Activated CD4-positive, alpha-beta T cell treated with anti-CD3 and anti-CD28 coated beads for 24 hours (primary cell): ENCODE data around the gene MYH3.
A peak's percentile ranks its signal among the peaks of the same experiment; 100 is the strongest.

Source experiments
- DNase-seq, 2 donors: peaks; one replicate each; pipeline ENCODE4 v3.0.0-alpha.2; 2020; ENCODE audit warnings: low read depth in 2 of 2

MYH3 gene

DNA sequence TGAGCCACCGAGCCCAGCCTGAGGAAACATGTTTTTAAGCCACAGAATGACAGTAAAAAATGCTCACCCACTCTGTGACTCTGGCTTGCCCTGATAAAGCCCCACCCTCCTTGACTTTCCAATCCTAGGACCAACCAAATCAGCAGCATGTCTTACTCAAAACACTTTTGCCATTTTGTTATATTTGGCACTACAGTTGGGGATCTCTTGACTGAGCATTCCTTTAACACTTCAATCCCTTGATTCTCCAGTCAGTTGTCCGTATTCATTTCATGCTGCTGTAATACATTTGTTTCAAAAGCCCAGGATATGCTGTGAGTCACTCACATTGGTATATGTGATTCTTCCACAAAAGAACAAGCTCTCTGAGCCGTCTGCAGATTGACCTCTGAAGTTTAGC, 8.2 kb downstream of the MYH3 start:
- no peak for DNase-seq

DNA sequence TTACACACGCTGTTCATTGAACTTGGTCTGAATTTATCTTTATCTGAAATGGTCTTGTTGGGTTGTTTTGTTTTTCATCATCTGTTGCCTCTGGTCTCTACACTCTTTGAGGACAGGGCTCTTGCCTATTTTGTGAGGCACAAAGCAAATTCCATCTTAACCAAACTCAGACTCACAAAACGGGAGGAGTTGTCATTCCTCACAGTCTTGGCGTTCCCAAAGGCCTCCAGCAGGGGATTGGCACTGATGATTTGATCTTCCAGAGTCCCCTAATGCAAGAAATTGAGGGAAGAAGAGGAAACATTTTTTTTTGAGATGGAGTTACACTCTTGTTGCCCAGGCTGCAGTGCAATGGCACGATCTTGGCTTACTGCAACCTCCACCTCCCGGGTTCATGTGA, 8.7 kb downstream of the MYH3 start:
- DNase-seq: no peak

DNA sequence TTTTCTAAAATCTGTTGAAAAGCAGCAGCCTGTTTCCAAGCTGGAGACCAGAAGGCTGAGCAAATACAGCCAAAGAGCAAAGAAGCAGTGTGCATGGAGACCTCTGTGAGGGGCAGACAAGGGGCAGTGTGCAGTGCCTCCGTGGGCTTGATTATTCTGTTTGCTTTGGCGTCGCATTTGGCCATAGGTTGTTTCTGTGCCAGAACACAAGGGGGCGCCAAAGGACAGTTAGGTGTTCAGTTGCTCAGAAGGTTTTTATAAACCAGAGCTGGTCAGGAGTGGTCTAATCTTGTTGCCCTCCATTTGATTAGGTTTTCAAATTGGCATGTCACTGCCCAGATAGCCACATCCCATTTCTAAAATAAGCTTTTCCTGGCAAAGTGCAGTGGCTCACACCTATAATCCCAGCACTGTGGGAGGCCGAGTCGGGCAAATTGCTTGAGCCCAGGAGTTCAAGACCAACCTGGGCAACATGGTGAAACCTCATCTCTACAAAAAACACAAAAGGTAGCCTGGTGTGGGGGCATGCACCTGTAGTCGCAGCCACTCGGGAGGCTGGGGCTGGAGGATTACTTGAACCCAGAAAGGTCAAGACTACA, 10.6 kb downstream of the MYH3 start:
- DNase-seq: peak; percentile 72 to 73

DNA sequence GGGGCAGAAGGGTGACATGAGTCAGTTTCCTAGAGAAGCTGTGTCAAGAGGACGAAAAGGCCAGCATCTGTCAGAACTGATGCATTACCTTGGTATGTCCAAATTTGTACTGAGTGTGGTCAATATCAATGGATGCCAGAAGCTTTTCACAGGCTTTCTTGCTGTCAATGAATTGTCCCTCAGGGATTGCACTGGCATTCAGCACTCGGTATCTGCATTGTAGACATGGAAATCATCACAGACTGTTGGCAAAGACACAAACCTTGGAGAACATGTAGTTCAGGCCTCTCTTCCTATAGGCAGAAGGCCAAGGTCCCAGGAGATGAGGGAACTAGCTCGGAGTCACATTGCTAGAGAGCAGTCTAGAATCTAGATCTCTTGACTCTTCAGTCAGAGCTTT, 16.6 kb downstream of the MYH3 start:
- no peak for DNase-seq

DNA sequence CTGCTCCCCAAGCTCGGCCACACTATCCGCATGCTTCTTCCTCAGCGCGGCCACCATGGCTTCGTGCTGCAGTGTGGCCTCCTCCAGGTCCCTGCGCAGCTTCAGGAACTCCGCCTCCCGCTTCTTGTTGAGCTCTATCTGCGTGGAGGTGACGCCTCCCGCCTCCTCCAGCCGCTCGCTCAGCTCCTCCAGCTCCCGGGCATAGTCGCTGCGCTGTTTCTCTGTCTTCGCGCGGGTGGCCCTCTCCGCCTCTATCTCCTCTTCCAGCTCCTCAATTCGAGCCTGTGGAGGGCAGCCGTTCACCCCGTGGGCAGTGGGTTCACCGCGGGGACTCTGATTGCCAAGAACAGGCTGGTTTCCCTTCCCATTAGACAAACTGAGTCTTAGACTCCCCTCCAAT, 19.0 kb downstream of the MYH3 start:
- DNase-seq: no peak

DNA sequence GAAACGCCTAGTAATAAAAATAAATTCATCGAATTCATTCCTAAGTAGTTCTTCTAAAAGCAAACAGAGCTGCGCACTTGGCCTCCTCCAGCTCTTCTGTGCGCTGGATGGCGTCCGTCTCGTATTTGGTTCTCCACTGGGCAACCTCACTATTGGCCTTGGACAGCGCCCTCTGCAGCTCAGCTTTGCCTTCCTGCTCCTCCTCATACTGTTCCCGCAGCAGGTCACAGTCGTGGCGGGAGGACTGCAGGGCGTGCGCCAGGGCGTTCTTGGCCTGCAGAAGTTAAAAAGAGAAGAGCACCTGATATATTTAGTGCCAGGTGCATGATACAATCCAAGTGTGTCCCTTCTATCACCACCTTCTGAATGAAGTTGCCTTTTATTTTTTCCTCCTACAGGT, 21.8 kb downstream of the MYH3 start:
- no peak for DNase-seq

DNA sequence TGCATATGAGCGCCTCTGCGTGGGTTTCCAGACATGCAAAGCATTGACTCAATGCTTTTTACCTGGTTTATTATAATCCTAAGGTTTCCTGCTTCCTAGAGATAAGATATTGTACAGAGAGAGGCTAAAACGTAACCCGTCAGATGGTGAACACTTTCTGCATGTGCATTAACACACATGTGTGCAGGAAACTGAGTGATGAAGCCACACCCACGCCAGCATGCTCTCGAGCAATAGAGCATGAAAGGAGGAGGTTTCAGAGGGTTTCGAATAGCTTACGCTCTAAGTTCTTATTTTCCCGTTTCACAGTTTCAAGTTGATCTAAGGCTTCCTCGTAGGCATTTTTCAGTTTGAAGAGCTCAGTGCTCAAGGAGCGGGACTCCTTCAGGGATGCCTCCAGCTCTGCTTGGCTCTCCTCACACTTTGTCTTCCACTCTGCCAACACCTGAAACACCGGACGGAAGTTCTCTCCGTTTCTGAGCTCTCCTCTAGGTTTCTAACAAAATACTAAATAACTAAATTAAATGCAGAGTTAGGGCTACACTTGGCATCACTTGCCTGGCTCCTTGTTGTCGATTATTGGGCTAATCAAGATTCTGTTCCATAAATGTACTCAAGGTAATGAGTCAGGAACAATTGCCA, 23.2 kb downstream of the MYH3 start:
- DNase-seq: no peak

DNA sequence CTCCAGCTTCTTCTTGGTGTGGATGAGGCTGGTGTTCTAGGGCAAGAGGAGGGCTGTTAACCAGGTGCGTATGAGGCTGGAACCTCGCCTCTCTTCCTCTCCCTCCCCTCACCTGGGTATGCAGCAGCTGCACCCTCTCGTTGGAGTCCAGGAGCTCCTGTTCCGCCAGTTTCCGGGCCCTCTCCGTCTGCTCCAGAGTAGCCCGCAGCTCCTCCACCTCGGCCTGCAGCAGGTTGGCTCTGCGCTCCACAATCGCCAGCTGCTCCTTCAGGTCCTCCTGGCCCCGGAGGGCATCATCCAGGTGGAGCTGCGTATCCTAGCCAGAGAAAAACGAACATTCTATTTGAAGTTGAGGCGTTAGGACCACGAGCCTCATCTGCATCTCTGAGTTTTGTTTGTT, 25.4 kb downstream of the MYH3 start:
- no peak for DNase-seq

DNA sequence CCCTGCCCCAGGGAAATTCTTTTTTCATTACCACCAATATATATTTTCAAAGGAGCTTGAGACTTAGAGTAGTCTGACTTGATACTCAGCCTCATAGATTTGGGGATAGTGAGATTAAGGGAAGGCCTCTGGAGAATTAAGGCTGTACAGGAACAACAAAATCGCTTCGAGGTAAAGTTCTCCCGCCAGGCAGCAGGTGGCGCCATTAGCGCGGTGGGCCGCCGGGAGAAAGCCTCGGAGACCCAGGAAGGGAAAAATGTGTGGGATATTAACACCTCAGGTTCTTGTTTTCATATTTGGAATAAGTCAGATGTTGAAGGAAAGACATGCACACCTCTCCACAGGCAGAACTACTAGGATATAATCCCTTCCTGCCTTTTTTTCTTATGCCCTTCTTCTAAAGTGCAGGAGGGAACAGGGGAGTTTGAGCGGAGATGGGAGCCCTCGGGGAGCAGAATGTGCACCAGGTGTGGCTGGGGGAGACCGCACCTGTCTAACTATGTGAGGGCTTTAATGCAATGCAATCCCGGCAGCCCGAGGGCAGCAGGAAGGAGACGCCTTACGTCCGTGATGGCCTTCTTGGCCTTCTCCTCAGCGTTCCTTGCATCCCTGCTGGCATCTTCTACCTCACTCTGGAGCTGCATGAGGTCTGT, 25.9 kb downstream of the MYH3 start:
- DNase-seq: peak in 1 of 2 donors; percentile 15

DNA sequence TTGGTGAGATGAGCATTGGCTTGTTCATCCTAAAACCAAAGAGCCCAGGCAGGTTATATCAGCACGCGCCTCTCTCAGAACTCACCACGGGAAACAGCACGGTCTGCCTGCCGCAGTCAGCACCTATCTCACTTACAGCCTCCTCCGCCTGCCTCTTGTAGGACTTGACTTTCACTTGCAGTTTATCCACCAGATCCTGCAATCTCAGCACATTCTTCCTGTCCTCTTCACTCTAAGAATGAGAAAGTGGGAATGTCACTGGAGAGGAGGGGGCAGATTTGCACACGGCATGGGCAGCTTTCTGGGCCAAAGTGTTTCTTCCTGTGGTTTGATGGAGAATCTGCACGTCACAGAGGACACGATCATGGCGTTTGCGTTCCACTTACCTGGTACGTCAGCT, 27.4 kb downstream of the MYH3 start:
- DNase-seq: no peak

DNA sequence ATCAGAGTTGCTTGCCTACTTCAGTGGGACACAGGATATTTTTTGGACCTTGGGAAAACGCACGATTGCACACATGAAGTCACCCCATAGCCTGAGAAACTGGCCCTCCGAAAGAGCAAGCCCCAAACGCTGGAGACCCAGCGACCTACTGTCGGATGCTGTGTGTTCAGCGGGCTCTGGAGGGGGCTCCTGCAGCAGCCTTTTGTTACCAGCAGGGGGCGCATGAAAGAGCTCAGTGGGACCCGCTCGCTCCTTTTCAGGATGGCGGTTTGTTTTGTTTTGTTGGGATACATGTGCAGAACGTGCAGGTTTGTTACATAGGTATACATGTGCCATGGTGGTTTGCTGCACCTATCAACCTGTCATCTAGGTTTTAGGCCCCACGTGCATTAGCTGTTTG, 28.4 kb downstream of the MYH3 start:
- DNase-seq: no peak

DNA sequence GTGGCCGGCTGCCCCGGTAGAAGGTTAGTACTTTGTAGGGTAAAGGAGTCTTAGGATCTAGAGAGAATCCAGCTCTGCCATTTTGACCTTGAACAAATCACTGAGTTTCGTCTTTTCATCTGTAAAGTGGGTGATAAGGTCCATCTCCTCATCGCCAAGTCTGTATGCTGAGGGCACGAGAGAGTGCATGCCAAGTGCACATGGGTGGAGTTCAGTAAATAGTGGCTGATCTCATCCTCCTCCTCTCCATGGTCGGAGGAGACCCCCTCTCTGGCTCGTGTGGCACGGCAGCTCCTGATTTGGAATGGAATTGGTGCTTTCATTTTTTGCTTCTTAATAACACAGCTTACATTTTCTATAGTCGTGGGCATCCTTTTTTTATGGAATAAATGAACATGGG, 30.7 kb downstream of the MYH3 start:
- no peak for DNase-seq

DNA sequence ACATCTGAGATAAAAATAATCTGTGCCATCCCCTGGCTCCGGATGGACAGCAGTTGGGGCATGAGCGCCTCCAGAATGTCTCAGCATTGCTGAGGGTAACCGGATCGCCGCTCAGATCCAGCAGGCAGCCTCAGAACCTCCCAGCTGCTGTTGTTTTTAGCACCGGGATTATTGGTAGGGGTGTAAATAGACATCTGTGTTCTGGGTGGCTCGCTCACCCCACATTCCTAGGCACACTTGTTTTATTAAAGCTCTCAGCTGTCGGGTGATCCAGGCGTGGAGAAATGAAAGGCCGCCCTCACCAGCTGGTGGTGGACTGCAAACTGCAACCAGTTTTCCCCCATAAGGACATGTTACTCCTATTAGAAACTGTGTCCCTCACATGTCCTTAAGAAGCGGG, 32.1 kb downstream of the MYH3 start:
- no peak for DNase-seq

DNA sequence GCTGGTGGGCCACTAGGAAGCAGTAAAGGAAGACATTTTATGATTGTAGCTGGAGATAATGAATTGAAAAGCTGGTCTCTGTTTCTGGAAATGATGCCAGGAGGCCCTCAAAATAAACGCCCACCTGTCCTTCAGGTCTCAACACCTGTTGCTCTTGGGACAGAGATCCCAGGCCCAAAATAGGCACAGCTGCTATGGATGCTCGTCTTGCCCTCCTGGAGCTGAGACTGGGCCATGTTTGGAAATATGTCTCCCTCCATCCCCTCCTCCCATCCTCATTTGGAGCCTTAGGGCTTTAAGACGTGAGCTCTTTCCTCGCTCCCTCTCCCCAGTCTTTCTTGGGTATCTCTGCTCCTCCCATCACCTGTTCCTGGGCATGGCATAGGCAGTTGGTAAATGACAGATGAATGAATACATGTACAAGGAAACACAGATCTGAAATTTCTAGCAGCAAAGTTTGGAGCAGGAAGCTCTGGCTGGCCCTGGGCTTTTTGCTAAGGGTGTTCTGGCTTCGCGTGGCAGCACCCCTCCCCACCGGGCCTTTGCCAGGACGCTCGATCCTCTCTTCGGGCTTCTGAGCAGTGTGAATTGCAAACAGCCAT, 33.3 kb downstream of the MYH3 start:
- no peak for DNase-seq

DNA sequence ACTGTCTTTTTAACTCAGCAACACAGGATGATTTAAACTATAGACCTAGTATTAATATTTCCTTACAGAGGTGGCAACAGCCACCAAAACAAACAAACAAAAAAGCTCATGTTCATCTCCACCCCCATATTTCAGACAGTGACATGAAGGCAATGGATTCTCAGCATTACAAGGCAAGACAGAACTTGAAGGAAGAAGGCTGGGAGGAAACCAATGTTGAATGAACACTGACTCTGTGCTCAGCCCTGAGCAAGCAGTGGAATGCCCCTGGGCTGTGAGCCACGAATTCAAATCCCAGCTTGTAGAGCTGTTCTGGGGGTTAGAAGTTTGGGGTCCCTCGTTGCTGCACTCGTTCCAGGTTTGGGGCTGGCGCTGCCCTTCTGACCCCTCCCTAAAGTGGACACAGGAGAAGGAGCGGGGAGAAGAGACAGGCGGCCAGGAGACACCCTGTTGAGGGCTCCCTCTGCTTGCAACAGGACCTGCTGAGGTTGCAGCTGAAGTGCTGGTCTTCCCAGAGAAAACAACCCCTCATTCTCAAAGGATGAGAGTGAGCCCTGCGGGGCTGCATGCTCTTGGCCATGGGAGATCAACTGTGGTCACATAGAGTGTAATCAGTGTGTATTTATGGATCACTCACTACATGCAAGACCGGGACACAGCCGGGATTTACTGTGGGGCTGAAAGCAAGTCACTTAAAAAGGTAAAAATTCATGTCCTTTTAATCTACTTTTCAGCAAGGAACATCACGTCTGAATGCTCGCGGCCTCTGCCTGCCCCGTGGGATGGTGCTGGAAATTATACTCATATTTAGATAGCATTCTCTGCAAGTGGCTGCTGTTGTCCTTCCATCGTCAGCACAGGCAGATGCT, 34.3 kb downstream of the MYH3 start:
- no peak for DNase-seq

DNA sequence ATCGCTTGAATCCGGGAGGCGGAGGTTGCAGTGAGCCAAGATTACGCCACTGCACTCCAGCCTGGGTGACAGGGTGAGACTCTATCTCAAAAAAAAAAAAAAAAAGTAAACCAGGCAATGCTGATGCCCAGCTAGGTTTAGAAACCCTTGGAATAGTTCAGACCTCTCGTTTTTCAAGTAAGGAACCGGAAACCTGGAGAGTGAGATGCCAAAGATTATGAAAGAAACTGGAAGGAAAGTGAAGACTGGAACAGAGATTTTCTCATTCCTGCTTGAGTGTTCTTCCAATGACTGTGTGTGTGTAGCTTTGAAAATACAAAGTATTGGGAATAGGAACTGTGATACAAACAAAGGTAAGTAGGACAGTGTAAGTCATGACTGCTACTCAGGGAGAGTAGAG, 35.7 kb downstream of the MYH3 start:
- no peak for DNase-seq

DNA sequence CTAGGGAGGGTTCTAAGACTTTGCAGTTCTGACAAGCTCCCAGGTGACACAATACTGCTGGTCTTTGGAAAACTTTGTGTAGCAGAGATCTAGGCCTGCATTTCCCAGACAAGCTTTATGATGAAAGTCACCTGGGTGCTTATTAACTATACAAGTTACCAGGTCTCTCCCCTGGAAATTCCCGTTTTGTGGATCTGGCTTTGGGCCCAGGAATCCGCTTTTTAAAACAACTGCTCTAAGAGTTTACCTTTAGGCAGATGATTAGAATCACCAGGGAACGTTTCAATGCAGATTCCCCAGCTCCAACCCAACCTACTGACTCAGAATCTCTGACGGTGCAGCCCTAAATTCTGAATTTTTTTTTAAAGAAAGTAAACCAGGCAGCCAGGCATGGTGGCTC, 36.3 kb downstream of the MYH3 start:
- no peak for DNase-seq

DNA sequence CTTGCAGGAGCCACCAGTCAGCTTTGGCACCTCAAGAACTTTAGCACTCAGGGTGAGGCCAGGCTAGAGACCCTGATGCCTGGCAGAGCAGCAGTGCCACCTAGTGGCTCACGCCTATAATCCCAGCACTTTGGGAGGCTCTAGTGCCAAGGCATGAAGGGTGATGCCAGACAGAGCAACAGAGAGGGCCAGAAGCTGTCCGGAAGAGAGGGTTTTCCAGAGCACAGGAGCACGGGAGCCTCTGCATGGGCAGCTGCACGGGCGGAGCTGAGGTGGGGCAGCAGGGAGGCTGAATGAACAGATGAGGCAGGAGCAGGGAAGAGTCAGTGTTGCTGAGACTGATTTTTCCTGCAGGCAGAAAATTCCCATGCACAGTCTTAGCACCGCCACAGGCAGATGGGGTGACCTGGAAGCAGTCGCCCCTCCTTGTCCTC, 38.9 kb downstream of the MYH3 start:
- peak; percentile 36 to 57 for DNase-seq

DNA sequence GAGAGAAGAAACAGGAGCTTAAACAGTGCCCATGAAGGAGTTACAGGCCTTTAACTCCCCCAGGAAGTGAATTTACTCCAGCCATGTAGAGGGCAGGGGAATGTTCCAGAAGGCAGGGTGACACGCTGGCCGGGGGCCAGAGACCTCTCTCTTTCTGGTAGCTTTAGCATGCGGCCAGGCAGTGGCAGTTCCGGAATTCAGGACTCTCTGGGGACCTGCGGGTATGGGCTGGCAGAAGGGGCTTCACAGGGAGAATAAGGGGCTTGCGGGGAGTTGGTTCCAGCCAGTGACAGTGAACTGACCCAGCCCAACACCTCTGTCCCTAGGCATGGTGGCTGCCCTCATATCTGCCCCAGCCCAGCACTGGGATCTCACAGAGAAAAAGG, 40.0 kb downstream of the MYH3 start:
- DNase-seq: no peak

DNA sequence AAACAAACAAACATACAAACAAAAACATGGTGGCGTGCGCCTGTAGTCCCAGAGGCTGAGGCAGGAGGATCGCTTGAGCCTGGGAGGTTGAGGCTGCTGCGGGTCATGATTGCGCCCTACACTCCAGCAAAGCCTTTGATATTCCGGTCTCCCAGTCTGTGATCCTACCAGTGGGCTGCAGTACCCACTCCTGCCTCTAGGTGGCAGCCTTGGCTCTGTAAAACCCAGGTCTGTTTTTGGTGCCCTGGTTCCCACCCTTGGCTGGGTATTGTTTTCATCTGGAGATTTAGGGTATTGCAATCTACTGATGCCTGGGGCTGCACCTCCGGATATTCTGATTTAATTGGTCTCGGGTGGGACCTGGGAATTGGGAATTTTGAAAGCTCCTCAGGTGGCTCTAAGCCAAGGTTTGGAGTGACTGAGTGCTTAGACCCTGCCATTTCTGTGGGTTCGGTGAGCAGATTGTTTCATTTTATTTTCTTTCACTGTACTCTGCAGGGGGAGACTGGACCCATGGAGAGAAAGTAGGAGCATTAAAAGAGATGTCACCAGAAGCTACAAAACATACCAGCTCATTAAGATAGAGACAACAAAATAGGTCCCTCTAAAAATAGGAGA, 40.5 kb downstream of the MYH3 start:
- DNase-seq: peak; percentile 58 to 62

DNA sequence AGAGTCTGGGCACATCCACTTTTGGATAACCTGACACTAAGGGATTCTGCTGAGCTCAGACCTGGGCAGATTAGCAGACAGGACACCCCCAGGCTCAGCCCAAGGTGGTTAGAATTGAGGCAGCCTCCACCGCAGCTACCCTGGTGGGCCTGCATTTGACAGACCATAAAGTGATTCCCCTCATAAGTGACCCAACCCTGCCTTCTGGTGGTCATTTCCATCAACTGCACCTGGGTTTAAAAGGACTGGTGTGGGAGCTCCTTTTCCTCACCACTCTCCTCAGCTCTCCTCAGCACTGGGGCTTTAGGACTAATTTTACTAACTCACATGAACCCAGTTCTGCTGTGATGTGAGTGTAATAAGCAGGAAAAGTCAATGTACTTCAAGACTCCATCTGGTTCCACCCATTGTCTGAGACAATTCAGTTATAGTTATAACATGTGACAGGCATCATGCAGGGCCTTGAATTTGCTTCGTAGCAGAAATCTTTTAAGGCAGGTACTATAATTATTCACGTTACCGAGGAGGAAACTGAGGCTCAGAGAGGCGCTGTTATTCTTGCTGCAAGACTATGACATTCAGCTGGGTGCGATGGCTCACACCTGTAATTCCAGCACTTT, 42.5 kb downstream of the MYH3 start:
- DNase-seq: no peak
